H1 (cell line): ENCODE results near the gene NUDT10. TPM values are rescaled to one million over a fixed set of nuclear protein-coding genes. Genes with fewer than 3 reads are reported as not detected.

Source experiments
- CTCF ChIA-PET: fragments of 300-600 bp; sonication (Branson Sonifier 250); formaldehyde crosslinking; loops from one replicate; lab custom pipeline; 2021; ENCODE audit not compliant: partially characterized antibody; lab: Charles Lee
- POLR2A ChIA-PET: fragments of 300-600 bp; sonication (Branson Sonifier 250); formaldehyde crosslinking; loops from one replicate; lab custom pipeline; 2021; ENCODE audit warnings: inconsistent platforms; ENCODE audit not compliant: partially characterized antibody; lab: Charles Lee
- DNase-seq, 2 experiments: peaks; one replicate each; pipeline versions ENCODE4 v3.0.0 to v3.0.0-alpha.2; 2010 to 2022; ENCODE audit warnings: low spot score in 2 of 2, low read depth in 1 of 2, mixed read lengths in 1 of 2
- FAIRE-seq: peaks from 2 replicates; lab custom pipeline; 2011; peaks lifted over from hg19 to GRCh38; lab: Jason Lieb, UNC
- H2AFZ ChIP-seq: 2 replicates; pipeline ENCODE4 v1.8.1; 2012; ENCODE audit warnings: low read length, inconsistent platforms
- H2AK5ac ChIP-seq: 2 replicates; pipeline ENCODE4 v1.6.1; 2013; ENCODE audit warnings: low read depth, low read length
- H2BK120ac ChIP-seq: replicated peaks from 2 replicates; pipeline ENCODE3; 2013; ENCODE audit warnings: low read depth, low read length, inconsistent platforms
- H2BK12ac ChIP-seq: 2 replicates; pipeline ENCODE4 v1.6.1; 2013; ENCODE audit warnings: low read depth, low read length
- H2BK15ac ChIP-seq: 2 replicates; pipeline ENCODE4 v1.6.1; 2013; ENCODE audit warnings: low read length
- H2BK20ac ChIP-seq: 2 replicates; pipeline ENCODE4 v1.6.1; 2013; ENCODE audit warnings: low read length
- H2BK5ac ChIP-seq: 2 replicates; pipeline ENCODE4 v1.6.1; 2013; ENCODE audit warnings: low read depth, low read length
- H3K14ac ChIP-seq: 2 replicates; pipeline ENCODE4 v1.6.1; 2013; ENCODE audit warnings: inconsistent platforms; ENCODE audit not compliant: insufficient read length
- H3K18ac ChIP-seq: 2 replicates; pipeline ENCODE4 v1.6.1; 2013; ENCODE audit warnings: low read length; ENCODE audit errors: extremely low read depth
- H3K23ac ChIP-seq: 2 replicates; pipeline ENCODE4 v1.6.1; 2013; ENCODE audit warnings: inconsistent platforms; ENCODE audit not compliant: insufficient read length
- H3K23me2 ChIP-seq: 2 replicates; pipeline ENCODE4 v1.6.1; 2013; ENCODE audit warnings: low read depth, low read length
- H3K27ac ChIP-seq: 2 replicates; pipeline ENCODE4 v1.6.1; 2011; ENCODE audit warnings: low read depth, low read length, inconsistent platforms
- H3K27me3 ChIP-seq, 4 experiments: replicated peaks in 1 of 4; 1 replicate in 1 of 4; 2 replicates in 3 of 4; pipeline versions ENCODE4 v1.6.1 to v1.8.1; 2011 to 2013; ENCODE audit warnings: low read length in 3 of 4, mild to moderate bottlenecking in 3 of 4, inconsistent platforms in 2 of 4, mixed read lengths in 2 of 4, moderate library complexity in 1 of 4; ENCODE audit not compliant: control insufficient read depth in 3 of 4, insufficient read depth in 3 of 4; ENCODE audit errors: extremely low read depth in 1 of 4
- H3K36me3 ChIP-seq, 4 experiments: 2 replicates each; pipeline versions ENCODE4 v1.6.1 to v1.8.1; 2011 to 2013; ENCODE audit warnings: mild to moderate bottlenecking in 4 of 4, low read length in 3 of 4, moderate library complexity in 2 of 4, control low read depth in 1 of 4, inconsistent platforms in 1 of 4; ENCODE audit not compliant: insufficient read depth in 4 of 4, control insufficient read depth in 2 of 4
- H3K4ac ChIP-seq: replicated peaks from 2 replicates; pipeline ENCODE3; 2013; ENCODE audit warnings: low read length, low read depth, mixed read lengths, inconsistent platforms; ENCODE audit not compliant: insufficient read length
- H3K4me1 ChIP-seq, 4 experiments: replicated peaks in 1 of 4; 1 replicate in 1 of 4; 2 replicates in 3 of 4; pipeline versions ENCODE4 v1.6.1 to v1.8.1; 2011 to 2013; ENCODE audit warnings: low read length in 3 of 4, inconsistent platforms in 2 of 4, mixed read lengths in 1 of 4; ENCODE audit not compliant: insufficient read depth in 4 of 4, control insufficient read depth in 3 of 4
- H3K4me2 ChIP-seq, 2 experiments: 2 replicates each; pipeline versions ENCODE4 v1.6.1 to v1.8.1; 2011 to 2013; ENCODE audit warnings: low read depth in 2 of 2, low read length in 2 of 2, control low read depth in 1 of 2, inconsistent platforms in 1 of 2, mild to moderate bottlenecking in 1 of 2; ENCODE audit not compliant: insufficient read depth in 1 of 2
- H3K4me3 ChIP-seq, 4 experiments: fragments of 200-600, 300-600 bp in 1 of 4; sonication (generic), shearing (Covaris generic), sonication (Bioruptor Twin) in 1 of 4; 2 replicates each; pipeline versions ENCODE4 v1.5.1 to v1.8.1; 2011 to 2016; ENCODE audit warnings: low read length in 4 of 4, low read depth in 3 of 4, control low read depth in 2 of 4, inconsistent platforms in 2 of 4, mild to moderate bottlenecking in 2 of 4, mixed read lengths in 1 of 4, moderate library complexity in 1 of 4; ENCODE audit not compliant: insufficient read depth in 2 of 4; ENCODE audit errors: extremely low read depth in 1 of 4
- H3K56ac ChIP-seq: replicated peaks from 2 replicates; pipeline ENCODE3; 2013; ENCODE audit warnings: low read depth, mild to moderate bottlenecking, mixed read lengths, low read length, inconsistent platforms; ENCODE audit not compliant: insufficient read length
- H3K79me1 ChIP-seq: 2 replicates; pipeline ENCODE4 v1.6.1; 2013; ENCODE audit warnings: low read depth, low read length, control low read depth
- H3K79me2 ChIP-seq, 2 experiments: 2 replicates each; pipeline versions ENCODE4 v1.6.1 to v1.8.1; 2012 to 2013; ENCODE audit warnings: low read length in 2 of 2, mild to moderate bottlenecking in 2 of 2, inconsistent platforms in 1 of 2; ENCODE audit not compliant: insufficient read depth in 2 of 2, control insufficient read depth in 1 of 2
- H3K9ac ChIP-seq, 4 experiments: replicated peaks in 1 of 4; 1 replicate in 1 of 4; 2 replicates in 3 of 4; pipeline versions ENCODE4 v1.6.1 to v1.8.1; 2011 to 2013; ENCODE audit warnings: low read depth in 3 of 4, low read length in 3 of 4, control low read depth in 2 of 4, mild to moderate bottlenecking in 2 of 4, moderate library complexity in 2 of 4, inconsistent platforms in 1 of 4; ENCODE audit errors: extremely low read depth in 1 of 4
- H3K9me3 ChIP-seq, 2 experiments: 2 replicates each; pipeline versions ENCODE4 v1.6.1 to v1.8.1; 2012 to 2013; ENCODE audit warnings: mild to moderate bottlenecking in 2 of 2, moderate library complexity in 2 of 2, control low read depth in 1 of 2, inconsistent platforms in 1 of 2, low read depth in 1 of 2, low read length in 1 of 2, mixed read lengths in 1 of 2; ENCODE audit not compliant: insufficient read depth in 2 of 2
- H4K20me1 ChIP-seq, 2 experiments: replicated peaks in 1 of 2; 2 replicates each; pipeline versions ENCODE3 to v1.8.1; 2011 to 2013; ENCODE audit warnings: inconsistent platforms in 2 of 2, low read length in 2 of 2, mild to moderate bottlenecking in 1 of 2; ENCODE audit not compliant: insufficient read depth in 2 of 2, control insufficient read depth in 1 of 2
- H4K5ac ChIP-seq: 2 replicates; pipeline ENCODE4 v1.6.1; 2013; ENCODE audit warnings: low read length, low read depth, mixed read lengths, inconsistent platforms; ENCODE audit not compliant: insufficient read length
- H4K8ac ChIP-seq: 2 replicates; pipeline ENCODE4 v1.8.0; 2013; ENCODE audit warnings: mild to moderate bottlenecking, moderate library complexity, low read length, inconsistent platforms; ENCODE audit not compliant: insufficient read depth; ENCODE audit errors: extremely low read depth
- H4K91ac ChIP-seq: replicated peaks from 2 replicates; pipeline ENCODE3; 2013; ENCODE audit warnings: low read length, mixed read lengths, inconsistent platforms; ENCODE audit not compliant: insufficient read length
- CTBP2 ChIP-seq: IDR thresholded peaks from 2 replicates; pipeline ENCODE4 v1.7.0; 2011; ENCODE audit warnings: borderline replicate concordance, mild to moderate bottlenecking, moderate library complexity, mixed read lengths, low read length; ENCODE audit not compliant: insufficient read depth, insufficient read length
- FOSL1 ChIP-seq: IDR thresholded peaks from 2 replicates; pipeline ENCODE4 v1.6.1; 2011; ENCODE audit warnings: mild to moderate bottlenecking, low read depth, low read length, moderate library complexity; ENCODE audit not compliant: insufficient read depth
- PHF8 ChIP-seq: fragments of 200-600 bp; sonication (generic); conservative IDR thresholded peaks from 2 replicates; pipeline ENCODE4 v1.7.1; 2012; ENCODE audit warnings: low read depth, mild to moderate bottlenecking, inconsistent platforms, low read length, moderate library complexity
- POLR2A ChIP-seq, 2 experiments: IDR thresholded peaks; 1 replicate in 1 of 2; 2 replicates in 1 of 2; pipeline ENCODE4 v1.6.1; 2011; ENCODE audit warnings: low read depth in 2 of 2, low read length in 2 of 2, mild to moderate bottlenecking in 2 of 2; ENCODE audit errors: control extremely low read depth in 1 of 2
- POLR2AphosphoS5 ChIP-seq: IDR thresholded peaks from 2 replicates; pipeline ENCODE4 v1.6.1; 2011; ENCODE audit warnings: low read depth, low read length
- SP2 ChIP-seq: IDR thresholded peaks from 2 replicates; pipeline ENCODE4 v1.6.1; 2012; ENCODE audit warnings: mild to moderate bottlenecking, low read length, inconsistent platforms
- TBP ChIP-seq: IDR thresholded peaks from 2 replicates; pipeline ENCODE4 v1.6.1; 2011; ENCODE audit warnings: low read depth, low read length, improper control_type of control experiment
- WGBS, 2 experiments: shearing (Covaris generic) in 1 of 2; methylation state at CpG; one replicate each; pipeline versions ENCODE4 v1.1.6 to v1.1.7; 2013 to 2015; ENCODE audit warnings: low lambda C conversion rate in 2 of 2, mixed read lengths in 2 of 2, inconsistent platforms in 1 of 2, low coverage in 1 of 2, missing lambda C conversion rate in 1 of 2; ENCODE audit not compliant: insufficient replicate concordance in 2 of 2, insufficient coverage in 1 of 2, insufficient read length in 1 of 2; ENCODE audit errors: extremely low coverage in 1 of 2, missing lambda C conversion rate in 1 of 2; 5-methylcytosine and 5-hydroxymethylcytosine counted together
- long read RNA-seq, 2 experiments: library from RNA in 1 of 2; library from capped mRNA in 1 of 2; stranded (forward); transcript quantifications; one replicate each; pipeline ENCODE4 v2.0.0, GENCODE V29; 2021; ENCODE audit warnings: inconsistent platforms in 1 of 2
- polyA minus RNA-seq, 3 experiments: library from RNA; depleted of rRNA, polyadenylated mRNA; stranded (reverse); fragments of >200 nt; gene quantifications; 1 replicate in 2 of 3; 2 replicates in 1 of 3; pipeline ENCODE4 v1.2.3, GENCODE V29; 2011
- polyA plus RNA-seq, 7 experiments: library from polyadenylated mRNA; depleted of rRNA in 3 of 7; stranded (reverse) in 5 of 7; unstranded in 2 of 7; fragments of >200 nt in 5 of 7; fragments of 200-250 nt in 2 of 7; gene quantifications; 1 replicate in 5 of 7; 2 replicates in 1 of 7; 4 replicates in 1 of 7; pipeline versions ENCODE4 v1.2.1 to v1.2.3, GENCODE V29; 2011 to 2013; ENCODE audit warnings: missing spikeins in 2 of 7, mixed read lengths in 2 of 7
- total RNA-seq: library from RNA; stranded (reverse); fragmentation: NEBNext Ultra II Directional; extraction: Animal tissue kit (Norgen Biotek cat#: 25700); gene quantifications from 2 replicates; pipeline ENCODE4 v1.2.1, GENCODE V29; 2021
- TF ChIP-seq, protein P1 (sequence below): IDR thresholded peaks from 2 replicates; pipeline ENCODE4 v1.6.1; 2011; ENCODE audit warnings: low read depth, mild to moderate bottlenecking, low read length; ENCODE audit not compliant: insufficient read depth

The NUDT10 gene
- total RNA-seq (20.6 and 23.8 TPM in 2 replicates), polyA plus RNA-seq (2011; rRNA removed) (14.4 and 18.2 TPM in 2 replicates), polyA minus RNA-seq (2011; rRNA and poly(A)+ RNA removed) (12.6 and 15.7 TPM in 2 replicates)
- polyA plus RNA-seq (2011; cell fraction: cytosol; rRNA removed) = 22.6 TPM
- polyA plus RNA-seq (2011; cell fraction: nucleus; rRNA removed) = 6.5 TPM
- 15.9 to 18.0 TPM (median 16.4 TPM) in 4 replicates for polyA plus RNA-seq (2012, experiment 1 of 2)
- 5.5 TPM for polyA plus RNA-seq (2012, experiment 2 of 2)
- polyA plus RNA-seq (2013, experiment 1 of 2) = 14.5 TPM
- 15.4 TPM for polyA plus RNA-seq (2013, experiment 2 of 2)
- polyA minus RNA-seq (2011; cell fraction: cytosol; rRNA and poly(A)+ RNA removed) = 9.8 TPM
- polyA minus RNA-seq (2011; cell fraction: nucleus; rRNA and poly(A)+ RNA removed) = 8.6 TPM
- long read RNA-seq, experiment 1, transcript NUDT10-201 (2 exons, 1,917 nt) = major isoform, 10 of 22 reads
- long read RNA-seq, experiment 1, partial matches to known transcripts = 10 of 22 reads
- long read RNA-seq, experiment 1, other reads (novel, unspliced or antisense) = 2 of 22 reads
- long read RNA-seq, experiment 2, transcript NUDT10-201 (2 exons, 1,917 nt) = major isoform, 6 of 7 reads
- long read RNA-seq, experiment 2, partial matches to known transcripts = 0 of 7 reads
- long read RNA-seq, experiment 2, other reads (novel, unspliced or antisense) = 1 of 7 reads

- peak within 1 kb of the TSS; percentile 43 to 68 (median 54) for H3K4me3 ChIP-seq
- H3K18ac ChIP-seq = peak within 1 kb of the TSS; percentile 48
- no peak within 1 kb of the TSS for H2BK120ac ChIP-seq
- H3K4ac ChIP-seq = no peak within 1 kb of the TSS
- peaks cover 4% of the 10 kb centered on the region; the same call in 1 of the 2 replicates for H3K23me2 ChIP-seq
- peaks cover 0 to 17% of the 10 kb centered on the region in 2 experiments; a peak in 2 of 4 replicates for H3K79me2 ChIP-seq
- no peak within 1 kb of the TSS for H2BK20ac ChIP-seq
- no peaks in the 10 kb centered on the region; a peak in 1 of 7 replicates for H3K27me3 ChIP-seq
- FAIRE-seq (no peak), DNase-seq (peak; percentile 29 to 80)
- no peak within 1 kb of the TSS for H2AK5ac ChIP-seq
- H3K4me1 ChIP-seq = peaks cover 0 to 2% (median 0%) of the 10 kb centered on the region in 4 experiments; a peak in 2 of 7 replicates
- 4% methylated on average over 13 of the region's 68 CpGs; no CpG with 5 or more reads in 1 of the 2 experiments for WGBS, 2 experiments
- H3K9me3 ChIP-seq = no peaks in the 10 kb centered on the region
- H4K91ac ChIP-seq = no peak within 1 kb of the TSS
- no peaks in the 10 kb centered on the region for H3K36me3 ChIP-seq
- peak within 1 kb of the TSS; percentile 31 to 63 (median 51) for H3K9ac ChIP-seq
- H3K23ac ChIP-seq = no peak within 1 kb of the TSS
- no peak within 1 kb of the TSS; the same call in 1 of the 2 replicates for H3K27ac ChIP-seq
- ChIA-PET CTCF (no interaction called here), POLR2A (interaction anchor here (1.0 to 1.9 kb wide), 2 partner anchors 64 to 90 kb away, joined by 3 to 6 read pairs; no protein-coding TSS in a partner anchor)
- H2BK12ac ChIP-seq = no peak within 1 kb of the TSS
- H2BK15ac ChIP-seq = no peak within 1 kb of the TSS
- H4K20me1 ChIP-seq = no peaks in the 10 kb centered on the region
- H4K5ac ChIP-seq = peak within 1 kb of the TSS; percentile 78
- H2AFZ ChIP-seq = peak within 1 kb of the TSS; percentile 94
- H3K14ac ChIP-seq = no peak within 1 kb of the TSS
- peak within 1 kb of the TSS; percentile 68; the same call in 1 of the 2 replicates for H4K8ac ChIP-seq
- peak within 1 kb of the TSS; percentile 78 to 85 for H3K4me2 ChIP-seq
- H2BK5ac ChIP-seq = no peak within 1 kb of the TSS
- H3K56ac ChIP-seq = no peak within 1 kb of the TSS
- H3K79me1 ChIP-seq = no peaks in the 10 kb centered on the region
- TF ChIP-seq POLR2A (IDR thresholded peaks at IDR 0.05; ENCODE audit: control extremely low read depth in 1 of 2, low read depth in 2 of 2, low read length in 2 of 2) = peak; percentile 23 to 64; a peak in 2 of 3 replicates
- no peak; the same call in 1 of the 2 replicates for TF ChIP-seq PHF8
- peak; percentile 17; the same call in 1 of the 2 replicates for TF ChIP-seq TBP
- TF ChIP-seq, protein P1, sequence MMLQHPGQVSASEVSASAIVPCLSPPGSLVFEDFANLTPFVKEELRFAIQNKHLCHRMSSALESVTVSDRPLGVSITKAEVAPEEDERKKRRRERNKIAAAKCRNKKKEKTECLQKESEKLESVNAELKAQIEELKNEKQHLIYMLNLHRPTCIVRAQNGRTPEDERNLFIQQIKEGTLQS = no peak
- TF ChIP-seq SP2 = no peak
- TF ChIP-seq FOSL1 = no peak
- TF ChIP-seq POLR2AphosphoS5 = peak; percentile 27; the same call in 1 of the 2 replicates
- TF ChIP-seq CTBP2 = no peak
Measured at GRCh38 chrX:51332188-51332942, at the start of gene NUDT10. TSS of gene NUDT10 (plus strand) at chrX:51332822. CDS start at chrX:51332966, 144 bp downstream.
